ENCODE results near the gene SUCLA2. TPM values are rescaled to one million over a fixed set of nuclear protein-coding genes. Genes with fewer than 3 reads are reported as not detected.

The SUCLA2 gene
- total and polyA plus RNA-seq, 2 of the 8 experiments (the other 6 are each of a cell fraction or from before 2014, with no cell fraction given) = 23.5 to 78.8 TPM

- Histone ChIP-seq H2AK5ac (ENCODE audit: low read depth, low read length) (no peak overlapping the region), H3K23ac (ENCODE audit: insufficient read length) (no peak overlapping the region), H4K5ac (ENCODE audit: insufficient read length, low read depth, low read length) (no peak overlapping the region), H2BK5ac (ENCODE audit: low read depth, low read length) (no peak overlapping the region), H3K79me1 (ENCODE audit: low read depth, low read length) (0 out of 2 replicates have a peak, but pooled peaks cover 2% of the 10 kb centered on the region), H3K79me2 (ENCODE audit: control insufficient read depth in 1 of 2, insufficient read depth in 2 of 2, low read length in 2 of 2) (peaks cover 0 to 19% of the 10 kb centered on the region in 2 experiments; a peak in 3 of 4 replicates), H3K4me2 (ENCODE audit: insufficient read depth in 1 of 2, low read depth in 2 of 2, low read length in 2 of 2) (no peak overlapping the region), H3K23me2 (ENCODE audit: low read depth, low read length) (no peaks in the 10 kb centered on the region; the same call in 1 of the 2 replicates), H2BK12ac (ENCODE audit: low read depth, low read length) (no peak overlapping the region), H4K91ac (replicated peaks; ENCODE audit: insufficient read length, low read length) (no peak overlapping the region), H2BK120ac (replicated peaks; ENCODE audit: low read depth, low read length) (no peak overlapping the region), H3K18ac (ENCODE audit: extremely low read depth, low read length) (no peak overlapping the region), H3K14ac (ENCODE audit: insufficient read length) (no peak overlapping the region), H2BK20ac (ENCODE audit: low read length) (no peak overlapping the region), H3K4ac (replicated peaks; ENCODE audit: insufficient read length, low read depth, low read length) (no peak overlapping the region), H3K56ac (replicated peaks; ENCODE audit: insufficient read length, low read depth, low read length) (no peak overlapping the region), H3K9me3 (ENCODE audit: insufficient read depth in 2 of 2, low read depth in 1 of 2, low read length in 1 of 2) (no peaks in the 10 kb centered on the region), H3K36me3 (ENCODE audit: control insufficient read depth in 2 of 4, insufficient read depth in 4 of 4, low read length in 3 of 4) (peaks cover 10 to 29% (median 17%) of the 10 kb centered on the region in 4 experiments; a peak in 7 of 8 replicates), H4K8ac (ENCODE audit: extremely low read depth, insufficient read depth, low read length) (no peak overlapping the region), H3K4me1 (replicated peaks in 1 of 4; ENCODE audit: control insufficient read depth in 3 of 4, insufficient read depth in 4 of 4, low read length in 3 of 4) (peaks cover 0 to 4% (median 2%) of the 10 kb centered on the region in 4 experiments; a peak in 2 of 7 replicates), H3K9ac (replicated peaks in 1 of 4; ENCODE audit: extremely low read depth in 1 of 4, low read depth in 3 of 4, low read length in 3 of 4) (no peak overlapping the region), H2BK15ac (ENCODE audit: low read length) (no peak overlapping the region), H4K20me1 (replicated peaks in 1 of 2; ENCODE audit: control insufficient read depth in 1 of 2, insufficient read depth in 2 of 2, low read length in 2 of 2) (peaks cover 0 to 3% of the 10 kb centered on the region in 2 experiments), H3K27me3 (replicated peaks in 1 of 4; ENCODE audit: control insufficient read depth in 3 of 4, extremely low read depth in 1 of 4, insufficient read depth in 3 of 4, low read length in 3 of 4) (no peaks in the 10 kb centered on the region), H3K27ac (ENCODE audit: low read depth, low read length) (no peak overlapping the region), H3K4me3 (ENCODE audit: extremely low read depth in 1 of 4, insufficient read depth in 2 of 4, low read depth in 3 of 4, low read length in 4 of 4) (no peak overlapping the region), H2AFZ (ENCODE audit: low read length) (no peak overlapping the region)
- 90% methylated on average over 2 of the region's 2 CpGs; no CpG with 5 or more reads in 1 of the 2 experiments for WGBS, 2 experiments (ENCODE audit: extremely low coverage in 1 of 2, insufficient coverage in 1 of 2, insufficient read length in 1 of 2, insufficient replicate concordance in 2 of 2, low coverage in 1 of 2, low lambda C conversion rate in 2 of 2, missing lambda C conversion rate in 1 of 2)
- ChIA-PET POLR2A (ENCODE audit: partially characterized antibody) (interaction anchor here (0.6 kb wide), 1 partner anchor 79 kb away, joined by 3 read pairs; no protein-coding TSS in a partner anchor), CTCF (ENCODE audit: partially characterized antibody) (interaction anchor here (1.6 kb wide), 1 partner anchor 52 kb away, joined by 5 read pairs; the partner anchor contains the start of gene MED4)
- no peak for TF ChIP-seq SP1 (IDR thresholded peaks at IDR 0.05; ENCODE audit: low read depth, low read length)
- DNase-seq (ENCODE audit: low read depth in 1 of 2, low spot score in 2 of 2) = no peak
- FAIRE-seq = no peak
Observed at GRCh38 chr13:48042894-48043293, 41.8 kb upstream of the SUCLA2 start.
